ENCODE results near the gene MPP7.

GRCh38 chr10:28320090-28320489, 17.2 kb upstream of the MPP7 start:
- no peak for TF ChIP-seq POLR2A (IDR thresholded peaks at IDR 0.05; ENCODE audit: low read depth)
- no peak for TF ChIP-seq CTCF (IDR thresholded peaks at IDR 0.05)

Data from esophagus muscularis mucosa (tissue), 3 donors.